ENCODE results near the gene PRR15.
"Not testable (repeated sequence)": the region's sequence is repeated elsewhere in the genome, so short reads cannot be mapped to it uniquely, and the experiment has no call there.

PRR15 gene

DNA sequence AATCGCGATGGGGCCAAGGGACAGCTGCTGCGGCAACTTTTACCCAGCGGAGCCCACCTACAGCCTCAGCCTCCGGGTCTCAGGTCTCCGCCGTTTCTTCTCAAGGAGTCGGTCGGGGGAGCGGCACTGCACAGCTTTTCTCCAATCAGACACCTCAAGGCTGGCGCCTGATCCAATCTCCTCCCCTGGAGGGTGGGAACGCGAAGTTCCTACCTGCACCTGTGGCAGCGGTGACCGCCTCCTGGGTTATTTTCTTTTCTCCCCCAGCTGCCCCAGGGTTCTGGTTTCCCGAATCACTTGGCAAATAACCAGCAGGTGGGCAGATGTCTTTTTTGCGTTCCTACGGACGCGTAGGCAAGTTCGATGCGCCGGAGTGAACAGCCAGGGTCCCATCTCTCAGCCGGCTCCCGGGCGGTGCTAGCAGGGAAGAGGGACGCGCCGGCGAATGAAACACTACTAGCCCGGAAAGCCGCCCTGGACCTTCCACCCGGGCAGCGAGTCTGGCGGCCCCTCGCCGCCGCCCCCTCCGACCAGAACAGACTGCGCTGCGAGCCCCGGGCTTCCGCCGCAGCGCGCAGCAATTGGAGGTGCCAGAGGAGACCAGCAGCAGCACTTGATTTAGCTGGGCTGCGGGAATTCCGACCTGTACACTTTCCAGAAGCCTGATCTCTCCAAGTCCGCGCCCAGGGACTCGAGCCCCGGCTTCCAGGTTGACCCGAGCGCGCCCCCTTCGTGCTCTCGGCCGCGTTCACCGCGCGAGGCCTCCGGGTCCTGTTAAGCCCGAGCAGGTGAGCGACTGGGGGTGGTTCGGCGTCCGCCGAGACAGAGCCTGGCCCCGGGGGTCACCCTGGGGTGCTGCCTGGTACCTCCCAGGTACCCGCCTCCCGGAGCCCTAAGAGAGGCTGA lies at the start of gene PRR15:
TSS of gene PRR15 (plus strand) at position 246 of the 906 bp plus-strand sequence. CDS start 2,495 bp downstream, outside the sequence.
- no peak for DNase-seq (ENCODE audit: low read depth in 2 of 2)

DNA sequence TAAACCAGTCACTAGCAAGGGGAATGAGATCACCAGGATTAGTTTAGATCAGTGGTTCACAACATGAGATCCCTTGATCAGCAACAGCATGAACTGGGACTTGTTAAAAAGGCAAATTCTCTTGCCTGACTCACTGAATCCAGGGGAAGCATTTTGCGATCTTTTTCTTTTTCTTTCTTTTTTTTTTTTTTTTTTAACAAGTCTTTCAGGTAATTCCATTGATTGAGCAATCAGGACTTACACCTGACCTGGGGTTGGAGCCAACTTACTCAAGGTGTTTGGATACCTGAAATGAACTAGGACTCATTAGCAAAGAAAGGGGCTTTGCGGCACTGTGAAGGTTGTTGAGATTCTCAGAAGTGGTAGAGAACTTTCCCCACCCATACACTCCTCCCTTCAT lies 47.1 kb upstream of the PRR15 start:
- no peak for DNase-seq (ENCODE audit: low read depth in 2 of 2)

DNA sequence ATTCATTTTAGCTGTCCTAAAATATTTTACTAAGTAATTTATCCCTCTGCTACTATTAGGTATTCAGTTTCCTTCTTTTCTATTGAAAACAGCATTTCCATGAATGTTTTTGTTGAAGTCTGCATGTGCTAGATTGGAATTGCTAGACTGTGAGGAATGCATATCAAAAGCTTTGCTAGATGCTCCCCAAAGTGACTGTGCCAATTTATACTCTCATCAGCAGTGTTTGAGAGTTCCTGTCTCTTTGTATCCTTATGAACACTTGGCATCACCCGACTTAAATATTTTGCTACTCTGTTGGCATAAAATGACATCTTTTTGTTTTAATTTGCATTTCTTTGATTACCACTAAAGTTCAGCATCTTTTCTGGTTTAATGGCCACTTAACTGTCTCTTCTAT lies 45.0 kb upstream of the PRR15 start:
- no peak for DNase-seq (ENCODE audit: low read depth in 2 of 2)

DNA sequence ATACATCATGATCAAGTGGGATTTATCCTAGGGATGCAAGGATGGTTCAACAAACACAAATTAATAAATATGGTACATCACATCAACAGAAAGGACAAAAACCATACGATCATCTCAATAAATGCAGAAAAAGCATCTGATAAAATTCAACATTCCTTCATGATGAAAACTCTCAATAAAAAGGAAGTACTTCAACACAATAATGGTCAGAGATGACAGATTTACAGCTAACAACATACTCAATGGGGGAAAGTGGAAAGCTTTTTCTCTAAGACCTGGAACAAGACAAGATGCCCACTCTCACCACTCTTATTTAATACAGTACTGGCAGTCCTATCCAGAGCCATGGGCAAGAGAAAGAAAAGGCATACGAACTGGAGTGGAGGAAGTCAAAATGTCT lies 39.9 kb upstream of the PRR15 start:
- no peak for DNase-seq (ENCODE audit: low read depth in 2 of 2)

- DNase-seq (ENCODE audit: low read depth in 2 of 2) = no peak
Measured at GRCh38 chr7:29527505-29528108, 36.0 kb upstream of the PRR15 start.

GRCh38 chr7:29528526-29528925 lies 35.1 kb upstream of the PRR15 start:
- not testable (repeated sequence) for DNase-seq (ENCODE audit: low read depth in 2 of 2)

GRCh38 chr7:29538389-29538788 lies 25.2 kb upstream of the PRR15 start:
- no peak for DNase-seq (ENCODE audit: low read depth in 2 of 2)

- no peak for DNase-seq (ENCODE audit: low read depth in 2 of 2)
Measured at GRCh38 chr7:29539471-29539870, 24.2 kb upstream of the PRR15 start.

GRCh38 chr7:29547421-29547820 lies 16.2 kb upstream of the PRR15 start:
- no peak for DNase-seq (ENCODE audit: low read depth in 2 of 2)

GRCh38 chr7:29548823-29549222 lies 14.8 kb upstream of the PRR15 start:
- DNase-seq (ENCODE audit: low read depth in 2 of 2) = no peak

DNA sequence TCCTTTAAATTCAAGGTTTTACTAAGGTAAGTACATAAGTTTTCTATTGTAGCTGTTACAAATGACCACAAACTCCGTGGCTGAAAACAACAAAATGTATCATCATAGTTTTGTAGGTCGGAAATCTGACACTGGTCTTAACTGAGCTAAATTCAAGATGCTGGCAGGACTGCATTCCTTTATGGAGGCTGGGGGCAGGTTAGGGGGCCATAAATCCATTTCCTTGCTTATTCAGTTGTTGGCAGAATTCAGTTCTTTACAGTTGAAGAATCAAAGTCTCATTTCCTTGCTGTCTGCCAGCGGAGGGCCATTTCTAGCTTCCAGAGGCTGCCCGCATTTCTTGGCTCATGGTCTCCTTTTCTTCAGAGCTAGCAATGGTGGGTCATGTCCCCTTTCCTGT lies 11.2 kb upstream of the PRR15 start:
- no peak for DNase-seq (ENCODE audit: low read depth in 2 of 2)

GRCh38 chr7:29555061-29555460 lies 8.6 kb upstream of the PRR15 start:
- DNase-seq (ENCODE audit: low read depth in 2 of 2) = no peak

DNA sequence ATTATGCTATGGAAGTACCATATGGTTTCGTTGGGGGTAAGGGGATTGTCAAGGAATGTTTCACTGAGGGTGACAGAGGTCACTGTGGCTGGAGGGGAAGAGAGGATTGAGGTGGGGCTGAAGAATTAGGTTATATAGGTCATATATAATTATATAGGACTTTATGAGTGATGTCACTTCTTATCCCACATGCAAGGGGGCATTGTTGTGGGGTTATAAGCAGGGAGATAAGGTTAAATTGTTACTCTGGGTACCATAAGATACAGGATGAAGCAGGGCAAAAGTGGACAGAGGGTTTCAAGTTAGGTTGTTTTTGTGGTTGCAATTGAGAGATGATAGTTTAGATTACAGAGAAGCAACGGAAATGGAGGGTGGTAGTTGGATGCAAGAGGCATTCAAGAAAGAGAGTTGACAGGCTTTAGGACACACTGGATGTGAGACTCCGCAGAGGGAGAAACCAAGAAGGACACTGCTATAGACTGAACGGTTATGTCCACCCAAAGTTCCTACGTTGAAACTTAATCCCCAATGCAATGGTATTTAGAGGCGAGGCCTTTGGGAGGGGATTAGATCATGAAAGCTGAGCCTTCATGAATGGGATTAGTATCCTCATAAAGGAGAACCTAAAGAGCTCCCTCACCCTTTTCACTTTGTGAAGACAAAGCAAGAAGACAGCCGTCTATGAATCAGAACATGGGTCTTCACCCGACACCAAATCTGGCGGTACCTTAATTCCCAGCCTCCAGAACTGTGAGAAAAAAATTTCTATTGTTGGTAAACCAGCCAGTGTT lies 7.0 kb upstream of the PRR15 start:
- no peak for DNase-seq (ENCODE audit: low read depth in 2 of 2)

DNA sequence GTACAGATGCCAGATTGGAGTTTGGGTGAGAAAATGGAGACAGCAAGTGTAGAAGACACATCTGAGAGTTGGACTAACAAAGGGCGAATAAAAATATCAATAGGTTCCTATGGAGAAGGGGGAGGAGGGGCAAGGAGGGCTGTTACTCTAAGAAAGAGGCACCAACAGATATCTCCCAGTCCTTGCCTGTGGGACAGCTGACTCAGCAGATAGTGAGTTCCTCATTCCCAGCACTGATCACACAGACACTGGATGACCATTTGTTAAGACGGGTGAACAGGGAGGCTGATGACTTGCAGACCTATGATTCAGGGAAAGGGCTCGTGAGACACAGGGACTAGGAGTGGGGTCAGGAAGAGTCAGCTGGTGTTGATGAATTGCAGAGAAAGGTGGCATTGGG lies 5.7 kb upstream of the PRR15 start:
- no peak for DNase-seq (ENCODE audit: low read depth in 2 of 2)

DNA sequence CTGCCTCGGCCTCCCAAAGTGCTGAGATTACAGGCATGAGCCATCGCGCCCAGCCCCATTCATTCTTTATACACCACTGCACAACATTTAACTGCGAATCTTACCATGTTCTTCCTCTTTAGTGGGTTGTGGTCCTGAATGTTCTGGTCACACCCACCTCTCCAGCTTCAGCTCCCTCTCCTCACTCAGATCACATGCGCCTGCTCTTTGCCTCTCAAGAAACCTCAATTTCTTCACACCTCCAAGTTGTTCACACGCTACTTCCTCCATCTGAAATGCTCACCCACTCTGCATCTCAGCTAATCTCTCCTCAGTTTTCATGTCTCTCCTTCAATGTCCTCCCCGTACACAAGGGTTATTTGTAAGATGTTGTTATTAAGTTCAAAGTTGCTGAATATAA lies 2.4 kb upstream of the PRR15 start:
- no peak for DNase-seq (ENCODE audit: low read depth in 2 of 2)

- DNase-seq (ENCODE audit: low read depth in 2 of 2) = no peak
Measured at GRCh38 chr7:29562307-29562706, 1.3 kb upstream of the PRR15 start.

GRCh38 chr7:29564496-29565223 lies 1.0 kb downstream of the PRR15 start:
- no peak for DNase-seq (ENCODE audit: low read depth in 2 of 2)

DNA sequence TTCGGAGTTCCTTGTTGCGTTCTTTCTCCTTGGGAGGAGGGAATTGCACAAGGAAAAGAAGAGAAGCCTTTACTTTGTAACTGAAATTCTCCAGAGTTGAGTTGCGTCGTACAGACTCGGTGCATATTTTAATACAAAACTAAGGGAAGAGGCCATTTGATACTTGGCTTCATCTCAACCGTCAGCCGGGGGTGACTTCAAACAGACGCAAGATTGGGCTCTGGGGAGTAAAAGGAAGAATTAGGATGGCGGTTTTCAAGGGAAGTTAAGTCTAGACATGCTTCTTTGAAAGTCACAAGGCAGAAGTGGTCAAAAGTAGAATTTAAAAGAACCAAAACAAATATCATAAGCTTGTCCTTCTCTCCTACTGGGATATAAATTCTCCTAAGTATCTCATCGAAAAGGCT lies 1.6 kb downstream of the PRR15 start:
- DNase-seq (ENCODE audit: low read depth in 2 of 2) = no peak

GRCh38 chr7:29565634-29565981 lies 2.0 kb downstream of the PRR15 start:
- no peak for DNase-seq (ENCODE audit: low read depth in 2 of 2)

GRCh38 chr7:29565982-29566746 lies 2.5 kb downstream of the PRR15 start:
- DNase-seq (ENCODE audit: low read depth in 2 of 2) = no peak

DNA sequence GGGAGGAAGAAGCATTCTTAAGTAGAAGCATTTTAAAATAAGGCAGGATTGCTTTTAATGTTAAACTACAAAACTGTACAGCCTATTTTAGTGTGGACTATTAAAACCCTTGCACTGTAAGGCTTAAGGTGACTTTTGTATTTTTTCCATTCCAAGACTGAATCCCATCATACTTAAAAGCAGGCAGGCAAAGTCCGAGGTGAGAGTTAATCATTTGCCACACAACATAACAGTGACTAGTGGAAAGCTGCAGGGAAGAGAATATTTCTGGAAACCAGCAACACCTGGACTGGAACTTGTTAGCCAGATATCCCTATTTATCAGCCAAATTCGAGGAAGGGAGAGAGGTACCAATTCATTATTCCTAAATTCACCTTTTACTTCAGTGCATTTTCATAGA lies 3.5 kb downstream of the PRR15 start:
- no peak for DNase-seq (ENCODE audit: low read depth in 2 of 2)
